A549 treated with ZK216348 at 1 μM for 4 hours (cell line): ENCODE data around the gene KIF25. TPM values are rescaled to one million over a fixed set of nuclear protein-coding genes. Genes with fewer than 3 reads are reported as not detected.

Source experiments
- total RNA-seq: library from RNA; stranded (reverse); fragments of 200-300 nt; extraction: Qiagen RNA extraction; gene quantifications from 5 replicates; pipeline ENCODE4 v1.2.3, GENCODE V29; 2022; ENCODE audit warnings: low read depth

Gene KIF25, protein sequence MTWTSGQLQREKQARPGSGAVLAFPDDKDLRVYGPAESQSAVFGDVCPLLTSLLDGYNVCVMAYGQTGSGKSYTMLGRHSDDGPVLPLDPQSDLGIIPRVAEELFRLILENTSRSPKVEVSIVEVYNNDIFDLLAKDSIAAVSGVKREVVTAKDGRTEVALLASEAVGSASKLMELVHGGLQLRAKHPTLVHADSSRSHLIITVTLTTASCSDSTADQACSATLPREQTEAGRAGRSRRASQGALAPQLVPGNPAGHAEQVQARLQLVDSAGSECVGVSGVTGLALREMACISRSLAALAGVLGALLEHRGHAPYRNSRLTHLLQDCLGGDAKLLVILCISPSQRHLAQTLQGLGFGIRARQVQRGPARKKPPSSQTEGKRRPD
- 0.12 TPM in 1 of 5 replicates, not detected in the others for total RNA-seq

DNA sequence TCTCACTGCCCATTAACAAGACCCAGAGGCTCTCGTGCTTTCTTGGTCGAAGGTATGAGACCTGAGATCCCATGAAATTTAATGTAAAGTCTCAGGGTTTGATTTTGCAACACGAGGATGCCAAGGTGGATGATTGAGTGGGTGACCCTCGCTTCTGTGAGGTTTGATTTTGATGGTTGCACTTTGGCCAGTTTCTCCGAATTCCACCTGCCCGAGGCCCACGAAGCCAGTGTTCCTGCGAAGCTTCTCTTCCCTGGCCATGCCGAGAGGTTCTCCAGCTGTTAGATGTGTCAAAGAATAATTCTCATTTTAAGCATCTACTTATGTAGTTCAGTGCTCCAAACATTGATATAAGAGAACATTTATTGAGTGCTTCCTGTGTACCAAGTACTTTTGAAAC lies at the start of gene KIF25:
TSS of gene KIF25 (plus strand) at position 30 of the 400 bp plus-strand sequence. CDS start 31,915 bp downstream, outside the sequence.

DNA sequence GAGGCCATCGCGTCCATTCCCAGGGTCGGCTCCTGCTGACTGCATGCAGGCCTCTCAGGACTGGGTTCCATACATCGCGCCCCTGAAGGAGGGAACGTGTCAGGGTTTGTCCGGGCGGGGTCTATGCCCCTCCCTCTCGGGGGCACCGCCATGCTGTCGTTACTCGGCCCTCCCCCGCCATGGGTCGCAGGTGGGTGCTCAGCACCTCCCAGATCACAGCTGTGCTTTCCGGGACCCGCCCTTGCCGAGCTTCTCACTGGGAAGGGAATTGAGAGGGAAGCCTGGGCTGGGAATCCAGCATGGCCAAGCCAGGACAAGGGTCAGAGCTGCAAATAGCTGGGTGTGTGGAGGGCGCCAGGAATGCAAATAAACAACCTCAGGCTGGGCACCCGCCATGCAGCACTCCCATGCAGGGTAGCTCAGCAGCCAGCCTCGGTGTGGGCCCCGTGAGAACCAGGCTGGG lies 81.5 kb downstream of the KIF25 start, which contains the start of gene FRMD1:
TSS of gene FRMD1 (minus strand) at position 270 of the 463 bp plus-strand sequence. CDS start at position 152, 118 bp downstream.

Other genes starting within 250 kb of the KIF25 start
- gene AFDN, start 170.8 kb upstream of the KIF25 start, total RNA-seq: 16.1 to 25.6 TPM (median 22.1 TPM) in 5 replicates
- 0.22 TPM in 1 of 5 replicates, not detected in the others for gene FRMD1, start 81.5 kb downstream of the KIF25 start, total RNA-seq